HepG2 (cell line): ENCODE data around the gene EXOC7. TPM values are rescaled to one million over a fixed set of nuclear protein-coding genes. Genes with fewer than 3 reads are reported as not detected.

Experiments
- ATAC-seq: fragments of 200-7000 bp; cut with Tn5 transposase; 3 replicates; pipeline ENCODE4 v1.9.1; 2020; ENCODE audit warnings: mild to moderate bottlenecking, moderate library complexity
- BruUV-seq: library from RNA; stranded (reverse); fragments of 400-500 nt; replicated peaks from 2 replicates; lab custom pipeline; 2021; lab: Mats Ljungman, UMichigan
- CTCF ChIA-PET: fragments of 300-600 bp; formaldehyde crosslinking; extraction: SDS; loops from one replicate; lab custom pipeline; 2021; ENCODE audit warnings: low total read pairs, inconsistent platforms, low intra/inter-chr PET ratio; lab: Yijun Ruan, JAX
- POLR2A ChIA-PET: fragments of 350-600 bp; sonication (Branson Sonifier 250); formaldehyde crosslinking; loops from one replicate; lab custom pipeline; 2020; ENCODE audit warnings: antibody characterized with exemption, inconsistent platforms; lab: Yijun Ruan, JAX
- DNase-seq: peaks from one replicate; pipeline ENCODE4 v3.0.0-alpha.2; 2015; ENCODE audit warnings: low spot score
- FAIRE-seq: peaks from 3 replicates; lab custom pipeline; 2011; peaks lifted over from hg19 to GRCh38; lab: Jason Lieb, UNC
- H2AFZ ChIP-seq: one replicate; pipeline ENCODE4 v1.6.1; 2011; ENCODE audit warnings: low read length, inconsistent platforms
- H3K27ac ChIP-seq: fragments of 300-600 bp; 3 replicates; pipeline ENCODE4 v1.8.0; 2011; ENCODE audit warnings: mixed run types, mild to moderate bottlenecking, mixed read lengths, low read length, inconsistent platforms; ENCODE audit not compliant: insufficient read depth; ENCODE audit errors: extremely low read length
- H3K27me3 ChIP-seq, 2 experiments: fragments of 200-600 bp in 1 of 2; 2 replicates in 1 of 2; 3 replicates in 1 of 2; pipeline versions ENCODE4 v1.6.0 to v1.8.0; 2011; ENCODE audit warnings: low read length in 2 of 2, mild to moderate bottlenecking in 2 of 2, moderate library complexity in 2 of 2, inconsistent platforms in 1 of 2; ENCODE audit not compliant: insufficient read depth in 2 of 2, control insufficient read depth in 1 of 2
- H3K36me3 ChIP-seq, 2 experiments: fragments of 200-600 bp in 1 of 2; replicated peaks in 1 of 2; 2 replicates in 1 of 2; 3 replicates in 1 of 2; pipeline versions ENCODE4 v1.5.1 to v1.8.0; 2011; ENCODE audit warnings: low read length in 2 of 2, inconsistent platforms in 1 of 2; ENCODE audit not compliant: insufficient read depth in 2 of 2, control insufficient read depth in 1 of 2
- H3K4me1 ChIP-seq: 2 replicates; pipeline ENCODE4 v1.5.1; 2012; ENCODE audit warnings: low read length, inconsistent platforms; ENCODE audit not compliant: insufficient read depth
- H3K4me2 ChIP-seq: 2 replicates; pipeline ENCODE4 v1.6.0; 2011; ENCODE audit warnings: low read depth, low read length, inconsistent platforms
- H3K4me3 ChIP-seq, 3 experiments: fragments of 200-600 bp in 1 of 3; sonication (generic), shearing (Covaris generic) in 1 of 3; replicated peaks in 1 of 3; 2 replicates each; pipeline ENCODE4 v1.5.1; 2011 to 2016; ENCODE audit warnings: low read length in 3 of 3, inconsistent platforms in 2 of 3, low read depth in 2 of 3, mild to moderate bottlenecking in 2 of 3, control low read depth in 1 of 3, mixed read lengths in 1 of 3; ENCODE audit not compliant: insufficient read depth in 1 of 3
- H3K79me2 ChIP-seq: one replicate; pipeline ENCODE4 v1.6.1; 2011; ENCODE audit warnings: low read length, inconsistent platforms; ENCODE audit not compliant: insufficient read depth
- H3K9ac ChIP-seq: 2 replicates; pipeline ENCODE4 v1.6.0; 2011; ENCODE audit warnings: mild to moderate bottlenecking, low read depth, low read length, inconsistent platforms; ENCODE audit not compliant: insufficient read depth
- H3K9me3 ChIP-seq: 2 replicates; pipeline ENCODE4 v1.5.1; 2012; ENCODE audit warnings: mild to moderate bottlenecking, low read length
- H4K20me1 ChIP-seq: 2 replicates; pipeline ENCODE4 v1.6.0; 2011; ENCODE audit warnings: inconsistent platforms, mild to moderate bottlenecking, low read length, moderate library complexity; ENCODE audit not compliant: insufficient read depth
- AHDC1 ChIP-seq: sonication (generic); formaldehyde crosslinking; IDR thresholded peaks from 2 replicates; pipeline ENCODE4 v1.5.1; 2020; ENCODE audit warnings: mild to moderate bottlenecking, missing genetic modification reagents, borderline replicate concordance
- JUNB ChIP-seq: sonication (generic); formaldehyde crosslinking; IDR thresholded peaks from 2 replicates; pipeline ENCODE4 v1.8.0; 2022; ENCODE audit warnings: missing genetic modification reagents, mild to moderate bottlenecking, borderline replicate concordance
- PRDM15 ChIP-seq: sonication (generic); formaldehyde crosslinking; IDR thresholded peaks from 2 replicates; pipeline ENCODE4 v1.4.0; 2020; ENCODE audit warnings: missing genetic modification reagents
- RXRB ChIP-seq: IDR thresholded peaks from 2 replicates; pipeline ENCODE4 v1.6.1; 2016; ENCODE audit warnings: borderline replicate concordance, missing genetic modification reagents, missing compliant biosample characterization
- ZNF3 ChIP-seq: IDR thresholded peaks from 2 replicates; pipeline ENCODE4 v1.7.0; 2017; ENCODE audit warnings: inconsistent platforms
- ZNF800 ChIP-seq: sonication (generic); formaldehyde crosslinking; IDR thresholded peaks from 2 replicates; pipeline ENCODE4 v1.4.0; 2020; ENCODE audit warnings: missing genetic modification reagents
- ZSCAN5A ChIP-seq: sonication (generic); formaldehyde crosslinking; IDR thresholded peaks from 2 replicates; pipeline ENCODE4 v1.8.0; 2022; ENCODE audit warnings: mild to moderate bottlenecking, missing genetic modification reagents, borderline replicate concordance
- WGBS: methylation state at CpG from one replicate; pipeline ENCODE4 v1.1.6; 2017; ENCODE audit warnings: low lambda C conversion rate; 5-methylcytosine and 5-hydroxymethylcytosine counted together
- in situ Hi-C: cut with HindIII; loops from 2 replicates; pipeline ENCODE4 v1.10.0; 2017; ENCODE audit warnings: low pct_unique_long_range_greater_than_20kb; ENCODE audit not compliant: extremely low pct_ligation_motif_present
- intact Hi-C: fragments of 100-400 bp; cut with micrococcal nuclease; formaldehyde crosslinking; loops from one replicate; pipeline ENCODE4 v1.10.0; 2022; ENCODE audit not compliant: unreplicated experiment
- polyA plus RNA-seq, 8 experiments: library from polyadenylated mRNA; depleted of rRNA in 3 of 8; stranded (reverse) in 7 of 8; unstranded in 1 of 8; fragments of >200 nt; fragmentation: Illumina TruSeq in 4 of 8; extraction: Trizol in 4 of 8; gene quantifications; 2 replicates each; pipeline versions ENCODE4 v1.2.1 to v1.2.3, GENCODE V29; 2011 to 2016; ENCODE audit warnings: low read depth in 4 of 8, missing spikeins in 1 of 8, mixed read lengths in 1 of 8; ENCODE audit not compliant: insufficient read depth in 1 of 8
- total RNA-seq, 5 experiments: library from RNA; depleted of rRNA; stranded (reverse); fragments of >200 nt; fragmentation: Illumina TruSeq; extraction: Trizol; gene quantifications; 2 replicates each; pipeline ENCODE4 v1.2.3, GENCODE V29; 2016; ENCODE audit warnings: low read depth in 1 of 5

EXOC7 gene
- total and polyA plus RNA-seq, 2 of the 13 experiments (the other 11 are each of a cell fraction or from before 2014, with no cell fraction given) = 86.9 to 116 TPM

- in situ Hi-C loops (no loop called here), intact Hi-C loops (no loop called here)
- H3K4me1 ChIP-seq = peaks cover 33% of the 10 kb centered on the region
- no peak overlapping the region for H2AFZ ChIP-seq
- no peaks in the 10 kb centered on the region for H3K9me3 ChIP-seq
- H3K4me2 ChIP-seq = no peak overlapping the region
- ATAC-seq (no peak), DNase-seq (no peak), FAIRE-seq (no peak)
- H3K27ac ChIP-seq = no peak overlapping the region
- CTCF ChIA-PET = no interaction called here
- H3K27me3 ChIP-seq = no peaks in the 10 kb centered on the region
- H3K9ac ChIP-seq = no peak overlapping the region
- BruUV-seq = no TSS peak
- 74% methylated on average over 13 of the region's 13 CpGs for WGBS
- no peaks in the 10 kb centered on the region for H3K79me2 ChIP-seq
- no peak overlapping the region for H3K4me3 ChIP-seq
- no peaks in the 10 kb centered on the region for H4K20me1 ChIP-seq
- POLR2A ChIA-PET = no interaction called here
- peaks cover 6 to 23% of the 10 kb centered on the region in 2 experiments for H3K36me3 ChIP-seq
- TF ChIP-seq AHDC1 (CRISPR knock-in tag) = no peak
- TF ChIP-seq ZNF3 = no peak
- TF ChIP-seq JUNB (CRISPR knock-in tag) = no peak
- TF ChIP-seq RXRB (CRISPR knock-in tag) = no peak
- no peak for TF ChIP-seq ZNF800
- TF ChIP-seq ZSCAN5A (CRISPR knock-in tag) = no peak
- no peak for TF ChIP-seq PRDM15
Measured at GRCh38 chr17:76034428-76035350, 68.9 kb downstream of the EXOC7 start.
